Loucy (cell line): ENCODE data around the gene ESR2.
"Not testable (repeated sequence)": the region's sequence is repeated elsewhere in the genome, so short reads cannot be mapped to it uniquely, and the experiment has no call there.

ENCODE experiments used
- H2AFZ ChIP-seq: fragments of 200-600 bp; sonication (generic); 2 replicates; pipeline ENCODE4 v1.6.0; 2016; ENCODE audit warnings: antibody characterized with exemption, mild to moderate bottlenecking, low read length, moderate library complexity
- H3F3A ChIP-seq: fragments of 200-600 bp; 2 replicates; pipeline ENCODE4 v1.6.0; 2016; ENCODE audit warnings: antibody characterized with exemption, low read depth, mild to moderate bottlenecking
- H3K27me3 ChIP-seq: fragments of 200-600 bp; sonication (generic); 2 replicates; pipeline ENCODE4 v1.6.1; 2014; ENCODE audit warnings: low read length, mild to moderate bottlenecking; ENCODE audit not compliant: insufficient read depth, poor library complexity, severe bottlenecking
- H3K36me3 ChIP-seq: fragments of 200-600 bp; sonication (generic); 2 replicates; pipeline ENCODE4 v1.6.1; 2016; ENCODE audit warnings: low read length; ENCODE audit not compliant: insufficient read depth
- H3K4me1 ChIP-seq: fragments of 200-600 bp; sonication (generic); 2 replicates; pipeline ENCODE4 v1.5.1; 2014; ENCODE audit warnings: low read length, mild to moderate bottlenecking; ENCODE audit not compliant: insufficient read depth, poor library complexity, severe bottlenecking
- H3K4me2 ChIP-seq: fragments of 200-600 bp; sonication (generic); 2 replicates; pipeline ENCODE4 v1.6.0; 2014; ENCODE audit warnings: antibody characterized with exemption, low read length, low read depth, mild to moderate bottlenecking; ENCODE audit not compliant: poor library complexity, severe bottlenecking
- H3K4me3 ChIP-seq: fragments of 200-600 bp; sonication (generic); 2 replicates; pipeline ENCODE4 v1.5.1; 2014; ENCODE audit warnings: low read length, mild to moderate bottlenecking, mixed read lengths; ENCODE audit not compliant: poor library complexity, severe bottlenecking
- H3K79me2 ChIP-seq: fragments of 200-600 bp; sonication (generic); 2 replicates; pipeline ENCODE4 v1.6.1; 2014; ENCODE audit warnings: low read length; ENCODE audit not compliant: insufficient read depth
- H3K9ac ChIP-seq: fragments of 200-600 bp; sonication (generic); 2 replicates; pipeline ENCODE4 v1.6.0; 2014; ENCODE audit warnings: mild to moderate bottlenecking, low read depth, low read length, moderate library complexity; ENCODE audit not compliant: poor library complexity, severe bottlenecking
- H3K9me2 ChIP-seq: fragments of 200-600 bp; sonication (generic); replicated peaks from 2 replicates; pipeline ENCODE4 v1.6.1; 2016; ENCODE audit warnings: low read depth, low read length, mixed read lengths
- H3K9me3 ChIP-seq: fragments of 200-600 bp; sonication (generic); 2 replicates; pipeline ENCODE4 v1.6.1; 2014; ENCODE audit warnings: mild to moderate bottlenecking, antibody characterized with exemption, low read length, low read depth; ENCODE audit not compliant: insufficient read depth
- H4K20me1 ChIP-seq: fragments of 200-600 bp; sonication (generic); 2 replicates; pipeline ENCODE4 v1.6.0; 2014; ENCODE audit warnings: antibody characterized with exemption, low read length, mild to moderate bottlenecking; ENCODE audit not compliant: insufficient read depth, poor library complexity, severe bottlenecking
- EZH2phosphoT487 ChIP-seq: fragments of 200-600 bp; IDR thresholded peaks from 2 replicates; pipeline ENCODE4 v1.6.1; 2018; ENCODE audit warnings: antibody characterized with exemption, mild to moderate bottlenecking, moderate library complexity, borderline replicate concordance
- TF ChIP-seq, protein P1 (sequence below): fragments of 200-600 bp; sonication (generic); conservative IDR thresholded peaks from 2 replicates; pipeline ENCODE4 v1.5.1; 2014; ENCODE audit warnings: mild to moderate bottlenecking, antibody characterized with exemption, low read length

Gene ESR2

DNA sequence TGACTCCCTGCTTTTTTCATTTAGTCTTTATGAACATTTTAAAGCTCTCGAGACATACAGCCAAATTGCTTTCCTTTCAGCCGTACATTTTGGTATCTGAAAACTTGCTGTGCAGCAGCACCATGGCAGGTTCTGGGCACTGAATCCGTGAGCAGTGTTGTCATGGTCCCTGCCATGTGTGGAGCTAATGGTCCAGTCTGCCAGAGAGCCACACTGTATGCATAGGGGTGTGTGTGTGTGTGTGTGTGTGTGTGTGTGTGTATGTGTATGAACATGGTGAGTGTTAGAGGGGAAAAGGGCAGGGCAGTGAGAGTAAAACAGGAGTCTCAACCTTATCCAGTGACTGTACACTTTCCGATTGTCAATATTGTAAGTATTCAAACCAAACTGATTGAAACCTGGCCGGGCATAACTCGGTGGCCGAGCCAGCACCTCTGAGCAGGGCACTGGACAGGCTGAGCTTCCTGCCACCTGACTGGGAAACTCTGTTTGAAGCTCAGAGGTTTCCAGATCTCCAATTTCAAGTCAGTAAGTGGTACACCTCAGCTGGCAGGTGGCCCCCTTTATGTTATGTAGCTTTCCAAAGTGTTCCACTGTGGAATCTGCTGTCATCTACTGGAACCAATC, 110.0 kb downstream of the ESR2 start:
- Histone ChIP-seq H3K4me2 (no peak overlapping the region), H3K4me3 (no peak overlapping the region), H2AFZ (no peak overlapping the region), H3K4me1 (no peaks in the 10 kb centered on the region), H4K20me1 (no peaks in the 10 kb centered on the region), H3K9me2 (no peaks in the 10 kb centered on the region), H3K9me3 (no peaks in the 10 kb centered on the region), H3F3A (no peaks in the 10 kb centered on the region), H3K79me2 (no peaks in the 10 kb centered on the region), H3K9ac (no peak overlapping the region), H3K36me3 (peaks cover 10% of the 10 kb centered on the region; the same call in 1 of the 2 replicates), H3K27me3 (no peaks in the 10 kb centered on the region)
- no peak for TF ChIP-seq EZH2phosphoT487
- TF ChIP-seq, protein P1, sequence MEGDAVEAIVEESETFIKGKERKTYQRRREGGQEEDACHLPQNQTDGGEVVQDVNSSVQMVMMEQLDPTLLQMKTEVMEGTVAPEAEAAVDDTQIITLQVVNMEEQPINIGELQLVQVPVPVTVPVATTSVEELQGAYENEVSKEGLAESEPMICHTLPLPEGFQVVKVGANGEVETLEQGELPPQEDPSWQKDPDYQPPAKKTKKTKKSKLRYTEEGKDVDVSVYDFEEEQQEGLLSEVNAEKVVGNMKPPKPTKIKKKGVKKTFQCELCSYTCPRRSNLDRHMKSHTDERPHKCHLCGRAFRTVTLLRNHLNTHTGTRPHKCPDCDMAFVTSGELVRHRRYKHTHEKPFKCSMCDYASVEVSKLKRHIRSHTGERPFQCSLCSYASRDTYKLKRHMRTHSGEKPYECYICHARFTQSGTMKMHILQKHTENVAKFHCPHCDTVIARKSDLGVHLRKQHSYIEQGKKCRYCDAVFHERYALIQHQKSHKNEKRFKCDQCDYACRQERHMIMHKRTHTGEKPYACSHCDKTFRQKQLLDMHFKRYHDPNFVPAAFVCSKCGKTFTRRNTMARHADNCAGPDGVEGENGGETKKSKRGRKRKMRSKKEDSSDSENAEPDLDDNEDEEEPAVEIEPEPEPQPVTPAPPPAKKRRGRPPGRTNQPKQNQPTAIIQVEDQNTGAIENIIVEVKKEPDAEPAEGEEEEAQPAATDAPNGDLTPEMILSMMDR, result no peak

DNA sequence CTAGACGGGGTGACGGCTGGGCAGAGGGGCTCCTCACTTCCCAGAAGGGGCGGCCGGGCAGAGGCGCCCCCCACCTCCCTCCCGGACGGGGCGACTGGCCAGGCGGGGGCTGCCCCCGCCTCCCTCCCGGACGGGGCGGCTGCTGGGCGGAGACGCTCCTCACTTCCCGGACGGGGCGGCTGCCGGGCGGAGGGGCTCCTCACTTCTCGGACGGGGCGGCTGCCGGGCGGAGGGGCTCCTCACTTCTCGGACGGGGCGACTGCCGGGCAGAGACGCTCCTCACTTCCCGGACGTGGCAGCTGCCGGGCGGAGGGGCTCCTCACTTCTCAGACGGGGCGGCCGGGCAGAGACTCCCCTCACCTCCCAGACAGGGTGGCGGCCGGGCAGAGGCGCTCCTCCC, 111.3 kb downstream of the ESR2 start:
- H2AFZ ChIP-seq, H3K4me3 ChIP-seq, H3K4me2 ChIP-seq, H3F3A ChIP-seq, H3K36me3 ChIP-seq, H3K9me2 ChIP-seq, H3K4me1 ChIP-seq, H3K9ac ChIP-seq, H3K27me3 ChIP-seq, H3K79me2 ChIP-seq, H4K20me1 ChIP-seq, H3K9me3 ChIP-seq: not testable (repeated sequence)

DNA sequence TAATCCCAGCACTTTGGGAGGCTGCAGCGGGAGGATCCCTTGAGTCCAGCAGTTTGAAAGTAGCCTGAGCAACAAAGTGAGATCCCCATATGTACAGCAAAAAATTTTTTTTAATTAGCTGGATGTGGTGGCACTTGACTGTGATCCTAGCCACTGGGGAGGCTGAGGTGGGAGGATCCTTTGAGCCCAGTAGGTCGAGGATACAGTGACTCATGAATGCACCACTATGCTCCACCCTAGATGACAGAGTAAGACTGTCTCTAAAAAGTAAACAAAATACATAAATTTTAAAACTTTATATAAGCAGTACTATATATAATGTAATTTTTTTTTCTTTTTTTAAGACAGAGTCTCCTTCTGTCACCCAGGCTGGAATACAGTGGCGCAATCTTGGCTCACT, 115.4 kb downstream of the ESR2 start:
- no peaks in the 10 kb centered on the region for H3F3A ChIP-seq
- H3K79me2 ChIP-seq, result no peaks in the 10 kb centered on the region
- TF ChIP-seq EZH2phosphoT487, result no peak
- TF ChIP-seq, protein P1, result no peak
- no peaks in the 10 kb centered on the region for H4K20me1 ChIP-seq
- peaks cover 14% of the 10 kb centered on the region; the same call in 1 of the 2 replicates for H3K36me3 ChIP-seq
- H3K4me2 ChIP-seq, result no peak overlapping the region
- no peaks in the 10 kb centered on the region for H3K27me3 ChIP-seq
- H3K4me1 ChIP-seq, result no peaks in the 10 kb centered on the region
- H3K9me2 ChIP-seq, result no peaks in the 10 kb centered on the region
- no peak overlapping the region for H2AFZ ChIP-seq
- H3K9me3 ChIP-seq, result no peaks in the 10 kb centered on the region
- H3K4me3 ChIP-seq, result no peak overlapping the region
- H3K9ac ChIP-seq, result no peak overlapping the region

DNA sequence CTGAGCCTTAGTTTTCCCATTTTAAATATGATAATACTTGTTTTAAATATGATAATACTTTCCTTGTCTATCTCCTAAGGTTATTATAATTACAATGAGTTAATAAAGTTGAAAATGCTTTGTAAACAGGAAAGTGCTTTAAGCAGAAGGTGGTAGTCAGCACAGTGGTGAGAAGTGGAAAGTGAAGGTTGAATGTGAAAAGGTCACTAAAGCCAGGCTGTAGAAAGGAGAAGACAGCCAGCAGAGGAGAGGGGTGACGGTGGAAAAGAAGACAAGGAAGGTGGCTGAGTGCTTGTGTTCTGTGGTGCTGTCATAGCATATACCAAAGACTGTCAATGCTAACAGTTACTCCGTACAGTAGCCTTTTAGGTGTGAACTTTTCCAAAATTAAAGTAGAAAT, 117.8 kb downstream of the ESR2 start:
- no peaks in the 10 kb centered on the region for H3K27me3 ChIP-seq
- H3F3A ChIP-seq, result no peaks in the 10 kb centered on the region
- H3K9me2 ChIP-seq, result no peaks in the 10 kb centered on the region
- H3K9ac ChIP-seq, result no peak overlapping the region
- H3K4me1 ChIP-seq, result no peaks in the 10 kb centered on the region
- H3K36me3 ChIP-seq, result peaks cover 14% of the 10 kb centered on the region; the same call in 1 of the 2 replicates
- no peaks in the 10 kb centered on the region for H3K9me3 ChIP-seq
- no peaks in the 10 kb centered on the region for H3K79me2 ChIP-seq
- TF ChIP-seq, protein P1, result no peak
- no peak for TF ChIP-seq EZH2phosphoT487
- H2AFZ ChIP-seq, result no peak overlapping the region
- no peaks in the 10 kb centered on the region for H4K20me1 ChIP-seq
- H3K4me2 ChIP-seq, result no peak overlapping the region
- H3K4me3 ChIP-seq, result no peak overlapping the region
